PFSK-1 (cell line): ENCODE measurements around the gene OR6A2.

ENCODE experiments used
- POLR2AphosphoS5 ChIP-seq: IDR thresholded peaks from 2 replicates; pipeline ENCODE4 v1.6.1; 2012; ENCODE audit warnings: low read depth, mild to moderate bottlenecking, control low read depth, low read length, moderate library complexity
- TAF1 ChIP-seq: IDR thresholded peaks from 2 replicates; pipeline ENCODE4 v1.6.1; 2012; ENCODE audit warnings: low read length, control low read depth, borderline replicate concordance; ENCODE audit not compliant: insufficient read depth
- TF ChIP-seq, protein P1 (sequence below), 2 experiments: IDR thresholded peaks; 2 replicates each; pipeline versions ENCODE4 v1.6.1 to v1.8.0; 2011 to 2012; ENCODE audit warnings: low read depth in 2 of 2, low read length in 2 of 2, control low read depth in 1 of 2, inconsistent platforms in 1 of 2, mild to moderate bottlenecking in 1 of 2, moderate library complexity in 1 of 2; ENCODE audit not compliant: insufficient read depth in 1 of 2

DNA sequence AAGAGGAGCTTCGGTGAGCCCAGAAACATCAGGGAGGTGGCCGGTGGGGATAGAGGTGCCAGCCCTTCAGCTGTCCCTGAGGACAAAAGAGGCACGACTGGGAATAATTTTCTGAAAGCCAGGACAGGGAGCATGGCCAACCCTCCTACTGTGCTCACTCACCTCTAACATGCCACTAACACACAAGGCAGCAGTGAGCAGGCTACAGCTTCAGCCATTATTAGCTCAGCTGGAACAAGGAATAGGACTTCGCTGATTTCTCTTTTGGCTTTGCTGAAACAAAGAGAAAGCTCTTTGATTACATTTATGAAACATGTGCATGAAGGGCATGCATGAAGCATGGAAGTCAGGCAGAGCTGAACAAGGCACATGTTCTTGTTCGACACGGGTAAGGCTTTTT lies 33.9 kb upstream of the OR6A2 start:
- TF ChIP-seq, protein P1, sequence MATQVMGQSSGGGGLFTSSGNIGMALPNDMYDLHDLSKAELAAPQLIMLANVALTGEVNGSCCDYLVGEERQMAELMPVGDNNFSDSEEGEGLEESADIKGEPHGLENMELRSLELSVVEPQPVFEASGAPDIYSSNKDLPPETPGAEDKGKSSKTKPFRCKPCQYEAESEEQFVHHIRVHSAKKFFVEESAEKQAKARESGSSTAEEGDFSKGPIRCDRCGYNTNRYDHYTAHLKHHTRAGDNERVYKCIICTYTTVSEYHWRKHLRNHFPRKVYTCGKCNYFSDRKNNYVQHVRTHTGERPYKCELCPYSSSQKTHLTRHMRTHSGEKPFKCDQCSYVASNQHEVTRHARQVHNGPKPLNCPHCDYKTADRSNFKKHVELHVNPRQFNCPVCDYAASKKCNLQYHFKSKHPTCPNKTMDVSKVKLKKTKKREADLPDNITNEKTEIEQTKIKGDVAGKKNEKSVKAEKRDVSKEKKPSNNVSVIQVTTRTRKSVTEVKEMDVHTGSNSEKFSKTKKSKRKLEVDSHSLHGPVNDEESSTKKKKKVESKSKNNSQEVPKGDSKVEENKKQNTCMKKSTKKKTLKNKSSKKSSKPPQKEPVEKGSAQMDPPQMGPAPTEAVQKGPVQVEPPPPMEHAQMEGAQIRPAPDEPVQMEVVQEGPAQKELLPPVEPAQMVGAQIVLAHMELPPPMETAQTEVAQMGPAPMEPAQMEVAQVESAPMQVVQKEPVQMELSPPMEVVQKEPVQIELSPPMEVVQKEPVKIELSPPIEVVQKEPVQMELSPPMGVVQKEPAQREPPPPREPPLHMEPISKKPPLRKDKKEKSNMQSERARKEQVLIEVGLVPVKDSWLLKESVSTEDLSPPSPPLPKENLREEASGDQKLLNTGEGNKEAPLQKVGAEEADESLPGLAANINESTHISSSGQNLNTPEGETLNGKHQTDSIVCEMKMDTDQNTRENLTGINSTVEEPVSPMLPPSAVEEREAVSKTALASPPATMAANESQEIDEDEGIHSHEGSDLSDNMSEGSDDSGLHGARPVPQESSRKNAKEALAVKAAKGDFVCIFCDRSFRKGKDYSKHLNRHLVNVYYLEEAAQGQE (IDR thresholded peaks at IDR 0.05; ENCODE audit: insufficient read depth in 1 of 2, low read depth in 2 of 2, low read length in 2 of 2) = no peak
- TF ChIP-seq POLR2AphosphoS5 (no peak), TAF1 (no peak)
